H9 (cell line): ENCODE results near the gene PAOX. TPM values are rescaled to one million over a fixed set of nuclear protein-coding genes. Genes with fewer than 3 reads are reported as not detected.

Experiments
- DNase-seq: peaks from one replicate; pipeline ENCODE4 v3.0.0-alpha.2; 2017
- H2AFZ ChIP-seq: one replicate; pipeline ENCODE4 v1.6.1; 2013; ENCODE audit warnings: mild to moderate bottlenecking, low read length, control low read depth, moderate library complexity
- H2AK5ac ChIP-seq: 2 replicates; pipeline ENCODE4 v1.6.1; 2013; ENCODE audit warnings: low read length, control low read depth, mixed read lengths; ENCODE audit not compliant: insufficient read length
- H2BK120ac ChIP-seq: one replicate; pipeline ENCODE4 v1.6.1; 2013; ENCODE audit warnings: low read depth, mild to moderate bottlenecking, low read length, control low read depth, inconsistent platforms; ENCODE audit not compliant: poor library complexity, severe bottlenecking
- H2BK12ac ChIP-seq: 2 replicates; pipeline ENCODE4 v1.6.1; 2013; ENCODE audit warnings: low read length, control low read depth, mixed read lengths, low read depth; ENCODE audit not compliant: insufficient read length
- H2BK15ac ChIP-seq: 2 replicates; pipeline ENCODE4 v1.6.1; 2013; ENCODE audit warnings: low read depth, low read length, control low read depth
- H2BK20ac ChIP-seq: one replicate; pipeline ENCODE4 v1.6.1; 2013; ENCODE audit warnings: low read depth, mild to moderate bottlenecking, low read length, control low read depth, inconsistent platforms; ENCODE audit not compliant: poor library complexity, severe bottlenecking
- H2BK5ac ChIP-seq: 2 replicates; pipeline ENCODE4 v1.6.1; 2013; ENCODE audit warnings: low read length, control low read depth, mixed read lengths; ENCODE audit not compliant: insufficient read length
- H3K14ac ChIP-seq: 2 replicates; pipeline ENCODE4 v1.6.1; 2013; ENCODE audit warnings: low read length, control low read depth; ENCODE audit not compliant: insufficient read depth
- H3K18ac ChIP-seq: 2 replicates; pipeline ENCODE4 v1.6.1; 2013; ENCODE audit warnings: low read depth, mild to moderate bottlenecking, mixed read lengths, low read length, control low read depth; ENCODE audit not compliant: insufficient read length
- H3K23ac ChIP-seq: 2 replicates; pipeline ENCODE4 v1.6.1; 2013; ENCODE audit warnings: low read length, control low read depth, mixed read lengths, low read depth; ENCODE audit not compliant: insufficient read length
- H3K23me2 ChIP-seq: 2 replicates; pipeline ENCODE4 v1.6.1; 2013; ENCODE audit warnings: low read depth, mild to moderate bottlenecking, mixed read lengths, low read length, control low read depth; ENCODE audit not compliant: insufficient read length, poor library complexity, severe bottlenecking
- H3K27ac ChIP-seq: 2 replicates; pipeline ENCODE4 v1.5.1; 2013; ENCODE audit warnings: low read length, control low read depth, mixed read lengths, low read depth; ENCODE audit not compliant: insufficient read length
- H3K27me3 ChIP-seq: 2 replicates; pipeline ENCODE4 v1.6.1; 2013; ENCODE audit warnings: low read length, control low read depth, inconsistent platforms; ENCODE audit not compliant: insufficient read depth
- H3K4ac ChIP-seq: 2 replicates; pipeline ENCODE4 v1.6.1; 2013; ENCODE audit warnings: low read depth, mild to moderate bottlenecking, control low read depth, inconsistent platforms, low read length, moderate library complexity
- H3K4me1 ChIP-seq: 2 replicates; pipeline ENCODE4 v1.6.1; 2013; ENCODE audit warnings: low read length, control low read depth, inconsistent platforms; ENCODE audit not compliant: insufficient read depth
- H3K4me2 ChIP-seq: 2 replicates; pipeline ENCODE4 v1.6.1; 2013; ENCODE audit warnings: low read length, control low read depth, mixed read lengths; ENCODE audit not compliant: insufficient read length, insufficient read depth
- H3K56ac ChIP-seq: 2 replicates; pipeline ENCODE4 v1.6.1; 2013; ENCODE audit warnings: low read depth, mild to moderate bottlenecking, mixed read lengths, low read length, control low read depth; ENCODE audit not compliant: insufficient read length
- H3K79me1 ChIP-seq: 2 replicates; pipeline ENCODE4 v1.6.1; 2013; ENCODE audit warnings: low read depth, mild to moderate bottlenecking, moderate library complexity, low read length, control low read depth, inconsistent platforms; ENCODE audit not compliant: insufficient read depth, poor library complexity, severe bottlenecking
- H3K79me2 ChIP-seq: 2 replicates; pipeline ENCODE4 v1.6.1; 2013; ENCODE audit warnings: low read length, control low read depth, inconsistent platforms; ENCODE audit not compliant: insufficient read depth
- H3K9ac ChIP-seq: 2 replicates; pipeline ENCODE4 v1.6.1; 2013; ENCODE audit warnings: low read length, control low read depth, mixed read lengths; ENCODE audit not compliant: insufficient read length; ENCODE audit errors: extremely low read depth
- H3K9me3 ChIP-seq: one replicate; pipeline ENCODE4 v1.6.1; 2013; ENCODE audit warnings: low read depth, low read length, inconsistent platforms; ENCODE audit not compliant: control insufficient read depth
- H3T11ph ChIP-seq: one replicate; pipeline ENCODE4 v1.6.1; 2013; ENCODE audit warnings: mild to moderate bottlenecking, low read length, control low read depth, inconsistent platforms
- H4K20me1 ChIP-seq: one replicate; pipeline ENCODE4 v1.6.1; 2013; ENCODE audit not compliant: control insufficient read depth, insufficient read length, insufficient read depth
- H4K5ac ChIP-seq: 2 replicates; pipeline ENCODE4 v1.6.1; 2013; ENCODE audit warnings: low read depth, mild to moderate bottlenecking, mixed read lengths, low read length, control low read depth; ENCODE audit not compliant: insufficient read length
- H4K8ac ChIP-seq: replicated peaks from 2 replicates; pipeline ENCODE4 v1.6.1; 2013; ENCODE audit warnings: low read length, control low read depth, mixed read lengths, low read depth; ENCODE audit not compliant: insufficient read length
- H4K91ac ChIP-seq: 2 replicates; pipeline ENCODE4 v1.6.1; 2013; ENCODE audit warnings: low read depth, mild to moderate bottlenecking, moderate library complexity, mixed read lengths, low read length, control low read depth; ENCODE audit not compliant: insufficient read length
- H3K27ac Mint-ChIP-seq, 3 experiments: 2 replicates in 2 of 3; 3 replicates in 1 of 3; pipeline ENCODE4 v1.8.0; 2020 to 2021; ENCODE audit warnings: mixed read lengths in 3 of 3, mild to moderate bottlenecking in 1 of 3, moderate library complexity in 1 of 3
- H3K27me3 Mint-ChIP-seq: 2 replicates; pipeline ENCODE4 v1.8.0; 2021; ENCODE audit warnings: low read depth, mild to moderate bottlenecking, moderate library complexity, mixed read lengths
- H3K36me3 Mint-ChIP-seq, 3 experiments: 2 replicates in 2 of 3; 3 replicates in 1 of 3; pipeline ENCODE4 v1.8.0; 2020 to 2021; ENCODE audit warnings: low read depth in 3 of 3, mixed read lengths in 3 of 3; ENCODE audit not compliant: insufficient read depth in 1 of 3
- H3K4me1 Mint-ChIP-seq, 2 experiments: 2 replicates each; pipeline ENCODE4 v1.8.0; 2020; ENCODE audit warnings: mixed read lengths in 2 of 2
- H3K4me3 Mint-ChIP-seq, 2 experiments: 2 replicates in 1 of 2; 3 replicates in 1 of 2; pipeline ENCODE4 v1.8.0; 2020 to 2021; ENCODE audit warnings: mild to moderate bottlenecking in 2 of 2, mixed read lengths in 2 of 2, moderate library complexity in 1 of 2
- H3K9me3 Mint-ChIP-seq, 2 experiments: 2 replicates in 1 of 2; 3 replicates in 1 of 2; pipeline ENCODE4 v1.8.0; 2020; ENCODE audit warnings: mild to moderate bottlenecking in 2 of 2, mixed read lengths in 2 of 2, moderate library complexity in 1 of 2
- WGBS: extraction: QIAGEN DNeasy Blood & Tissue Kit; methylation state at CpG from one replicate; pipeline ENCODE4 v1.1.7; 2013; ENCODE audit warnings: missing lambda C conversion rate, low lambda C conversion rate, mixed read lengths; ENCODE audit not compliant: insufficient read length; ENCODE audit errors: extremely low coverage; 5-methylcytosine and 5-hydroxymethylcytosine counted together
- total RNA-seq: library from RNA; stranded (reverse); gene quantifications from 2 replicates; pipeline ENCODE4 v1.2.1, GENCODE V29; 2021
- TF ChIP-seq, protein P1 (sequence below): fragments of 200-600 bp; sonication (generic); conservative IDR thresholded peaks from 3 replicates; pipeline ENCODE4 v1.8.0; 2021; ENCODE audit warnings: antibody characterized with exemption, mild to moderate bottlenecking

PAOX gene
- total RNA-seq, 1 experiment from 2014 or later, result 5.6 TPM

DNA sequence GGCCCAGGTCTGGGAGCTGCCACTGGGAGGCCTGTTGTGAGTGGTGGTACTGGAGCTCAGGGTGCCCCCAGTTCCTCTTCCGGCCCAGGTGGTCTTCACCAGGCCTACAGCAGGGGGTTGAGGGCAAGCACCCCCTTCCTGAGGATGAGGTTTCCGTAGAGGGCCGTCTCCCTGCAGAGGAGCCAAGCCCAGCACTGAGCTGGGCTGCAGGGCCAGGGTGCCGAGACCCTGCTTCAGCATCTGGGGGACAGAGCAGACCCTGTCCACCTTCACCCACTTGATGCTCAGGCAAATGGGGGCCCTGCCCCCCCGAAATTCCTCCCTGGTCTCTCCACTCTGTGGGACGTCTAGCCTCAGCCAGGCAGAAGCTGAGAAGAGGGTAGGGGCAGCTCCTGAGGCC lies 23.8 kb upstream of the PAOX start:
- H3K9ac ChIP-seq, result no peak overlapping the region
- Mint-ChIP-seq H3K4me3 (no peak overlapping the region), H3K27ac (no peak overlapping the region), H3K9me3 (no peaks in the 10 kb centered on the region), H3K36me3 (peaks cover 0 to 3% (median 3%) of the 10 kb centered on the region in 3 experiments; a peak in 1 of 7 replicates), H3K4me1 (peaks cover 2 to 8% of the 10 kb centered on the region in 2 experiments; a peak in 2 of 4 replicates), H3K27me3 (peaks cover 16% of the 10 kb centered on the region)
- H3K56ac ChIP-seq, result no peak overlapping the region
- no peak overlapping the region for H2BK120ac ChIP-seq
- DNase-seq, result no peak
- no peaks in the 10 kb centered on the region for H3K23me2 ChIP-seq
- H4K8ac ChIP-seq, result no peak overlapping the region
- no CpG with 5 or more reads among the region's 6 CpGs for WGBS
- no peak overlapping the region for H4K91ac ChIP-seq
- H3K18ac ChIP-seq, result no peak overlapping the region
- H3K14ac ChIP-seq, result no peak overlapping the region
- H2BK12ac ChIP-seq, result no peak overlapping the region
- H3K4ac ChIP-seq, result no peak overlapping the region
- H4K20me1 ChIP-seq, result no peaks in the 10 kb centered on the region
- H2BK5ac ChIP-seq, result no peak overlapping the region
- no peak overlapping the region for H3K23ac ChIP-seq
- no peak overlapping the region for H3T11ph ChIP-seq
- H3K27me3 ChIP-seq, result no peaks in the 10 kb centered on the region; the same call in 1 of the 2 replicates
- no peaks in the 10 kb centered on the region for H3K79me1 ChIP-seq
- no peaks in the 10 kb centered on the region for H3K79me2 ChIP-seq
- no peaks in the 10 kb centered on the region for H3K9me3 ChIP-seq
- no peak overlapping the region for H2BK20ac ChIP-seq
- H2BK15ac ChIP-seq, result no peak overlapping the region
- no peak overlapping the region for H3K27ac ChIP-seq
- no peaks in the 10 kb centered on the region for H3K4me1 ChIP-seq
- H2AFZ ChIP-seq, result no peak overlapping the region
- TF ChIP-seq, protein P1, sequence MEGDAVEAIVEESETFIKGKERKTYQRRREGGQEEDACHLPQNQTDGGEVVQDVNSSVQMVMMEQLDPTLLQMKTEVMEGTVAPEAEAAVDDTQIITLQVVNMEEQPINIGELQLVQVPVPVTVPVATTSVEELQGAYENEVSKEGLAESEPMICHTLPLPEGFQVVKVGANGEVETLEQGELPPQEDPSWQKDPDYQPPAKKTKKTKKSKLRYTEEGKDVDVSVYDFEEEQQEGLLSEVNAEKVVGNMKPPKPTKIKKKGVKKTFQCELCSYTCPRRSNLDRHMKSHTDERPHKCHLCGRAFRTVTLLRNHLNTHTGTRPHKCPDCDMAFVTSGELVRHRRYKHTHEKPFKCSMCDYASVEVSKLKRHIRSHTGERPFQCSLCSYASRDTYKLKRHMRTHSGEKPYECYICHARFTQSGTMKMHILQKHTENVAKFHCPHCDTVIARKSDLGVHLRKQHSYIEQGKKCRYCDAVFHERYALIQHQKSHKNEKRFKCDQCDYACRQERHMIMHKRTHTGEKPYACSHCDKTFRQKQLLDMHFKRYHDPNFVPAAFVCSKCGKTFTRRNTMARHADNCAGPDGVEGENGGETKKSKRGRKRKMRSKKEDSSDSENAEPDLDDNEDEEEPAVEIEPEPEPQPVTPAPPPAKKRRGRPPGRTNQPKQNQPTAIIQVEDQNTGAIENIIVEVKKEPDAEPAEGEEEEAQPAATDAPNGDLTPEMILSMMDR, result no peak
- no peak overlapping the region for H4K5ac ChIP-seq
- no peak overlapping the region for H2AK5ac ChIP-seq
- no peak overlapping the region for H3K4me2 ChIP-seq
